NCI-H69 (cell line): Measurements from ENCODE around the gene ID3.
A peak's percentile ranks its signal among the peaks of the same experiment; 100 is the strongest.
"Not testable (repeated sequence)": the region's sequence is repeated elsewhere in the genome, so short reads cannot be mapped to it uniquely, and the experiment has no call there.

Experiments used
- DNase-seq: peaks from one replicate; lab custom pipeline; 2025; lab: John Stamatoyannopoulos, UW

ID3 gene

DNA sequence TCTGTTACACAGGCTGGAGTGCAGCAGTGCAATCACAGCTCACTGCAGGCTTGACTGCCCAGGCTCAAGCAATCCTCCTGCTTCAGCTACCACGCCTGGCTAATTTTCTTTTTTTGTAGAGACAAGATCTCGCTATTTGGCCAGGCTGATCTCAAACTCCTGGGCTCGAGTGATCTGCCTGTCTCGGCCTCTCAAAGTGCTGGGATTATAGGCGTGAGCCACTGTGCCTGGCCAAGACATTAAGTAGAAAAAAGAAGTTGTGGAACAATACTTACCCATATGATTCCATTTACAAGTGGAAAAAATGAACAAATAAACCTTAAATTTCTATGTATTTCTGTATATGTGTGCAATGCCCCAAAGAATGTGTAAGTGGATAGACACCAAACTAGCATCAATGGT lies 30.3 kb upstream of the ID3 start:
- DNase-seq = no peak

DNA sequence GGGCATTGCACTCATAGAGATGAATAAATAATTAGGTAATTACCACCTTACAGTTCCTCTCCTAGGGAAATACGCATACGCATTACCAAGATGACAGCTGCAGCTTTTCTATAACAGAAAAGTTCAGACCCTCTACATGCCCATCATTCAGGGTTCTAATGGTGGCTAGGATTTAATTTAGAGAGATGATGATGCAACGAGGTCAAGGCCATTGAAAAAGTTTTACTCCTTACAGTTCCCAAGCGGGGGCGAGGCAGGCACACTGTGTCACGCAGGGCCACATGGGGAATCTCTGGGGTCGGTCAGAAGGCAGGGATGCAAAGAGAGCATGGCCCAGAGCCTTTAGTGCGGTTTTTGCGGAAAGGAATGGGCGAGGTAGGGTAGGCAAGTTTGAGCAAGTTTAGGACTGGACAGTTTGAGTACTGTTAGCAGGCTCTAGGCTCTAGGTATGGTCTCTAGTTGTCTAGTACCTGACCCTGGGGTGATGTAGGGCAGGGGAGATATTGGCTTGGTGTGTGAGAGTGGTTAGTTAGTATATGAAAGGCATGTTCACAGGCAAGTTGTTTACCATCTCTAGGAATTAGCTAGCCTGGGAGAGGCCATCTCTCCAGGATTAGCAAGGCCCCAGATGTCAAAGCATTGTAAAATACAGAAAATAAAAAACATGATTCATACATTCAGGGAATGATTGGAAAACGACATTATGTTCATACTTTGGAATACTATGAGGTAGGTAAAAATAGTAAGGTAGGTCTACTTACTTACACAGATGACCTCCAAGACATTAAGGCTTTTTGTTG lies 29.6 kb upstream of the ID3 start:
- no peak for DNase-seq

DNA sequence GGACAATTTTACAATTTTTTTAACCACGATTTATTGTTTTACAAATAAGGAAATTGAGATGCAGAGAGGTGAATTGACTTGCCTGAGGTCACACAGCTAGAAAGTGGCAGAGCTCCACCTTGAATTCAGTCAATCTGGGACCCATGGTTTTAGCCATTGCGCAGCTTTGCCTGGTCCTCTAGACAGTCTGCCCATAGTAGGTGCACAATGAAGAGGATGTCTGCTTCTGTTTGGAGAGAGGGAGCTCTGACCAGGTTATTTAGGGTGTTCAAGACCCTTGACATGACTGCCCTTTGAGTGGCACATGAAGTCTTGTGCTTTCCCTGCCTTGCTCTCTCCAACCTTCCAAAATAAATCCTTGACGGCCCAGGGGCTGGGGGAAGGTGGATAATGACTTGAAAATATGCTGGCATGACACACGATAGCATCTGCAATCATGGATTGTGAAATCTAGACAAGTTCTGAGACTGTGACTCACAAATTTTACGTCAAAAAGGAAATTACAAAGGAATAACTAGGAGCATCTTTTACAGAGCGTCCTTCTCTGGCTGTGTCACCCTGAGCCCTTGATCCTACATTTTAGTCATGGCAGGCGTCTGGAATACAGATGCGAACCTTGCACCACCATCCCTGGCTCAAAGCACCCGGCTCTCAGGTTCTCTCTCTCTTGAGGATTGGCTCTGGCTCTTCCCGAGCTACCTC lies 26.2 kb upstream of the ID3 start:
- DNase-seq = no peak

DNA sequence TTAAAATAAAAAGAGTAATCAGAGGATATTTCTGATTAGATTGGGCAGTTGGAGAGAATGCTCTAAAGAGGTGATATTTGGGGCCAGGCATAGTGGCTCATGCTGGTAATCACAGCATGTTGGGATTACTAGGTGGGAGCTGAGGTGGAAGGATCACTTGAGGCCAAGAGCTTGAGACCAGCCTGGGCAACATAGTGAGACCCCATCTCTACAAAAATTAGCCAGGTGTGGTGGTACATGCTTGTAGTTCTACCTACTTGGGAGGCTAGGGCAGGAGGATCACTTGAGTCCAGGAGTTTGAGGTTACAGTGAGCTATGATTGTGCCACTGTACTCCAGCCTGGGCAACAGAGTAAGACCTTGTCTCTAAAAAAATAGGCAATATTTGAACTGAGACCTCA lies 24.4 kb upstream of the ID3 start:
- DNase-seq = not testable (repeated sequence)

DNA sequence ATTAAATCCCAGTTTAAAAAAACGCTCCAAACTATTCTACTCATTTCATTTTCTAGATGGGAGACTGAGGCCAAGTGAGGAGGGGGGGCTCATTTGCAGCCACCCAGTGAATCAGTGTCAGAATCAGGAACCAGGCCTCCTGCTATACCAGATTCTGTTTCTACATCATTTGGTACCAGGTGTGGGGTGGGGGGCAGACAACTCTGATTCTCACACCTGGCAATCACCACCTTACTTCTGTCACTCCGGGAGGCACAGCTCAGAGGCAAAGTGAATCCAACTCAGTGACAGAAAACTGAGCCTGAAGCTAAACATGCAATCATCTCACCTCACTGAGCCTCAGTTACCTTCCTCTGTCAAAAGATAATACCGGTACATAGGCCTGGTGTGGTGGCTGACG lies 23.5 kb upstream of the ID3 start:
- no peak for DNase-seq

DNA sequence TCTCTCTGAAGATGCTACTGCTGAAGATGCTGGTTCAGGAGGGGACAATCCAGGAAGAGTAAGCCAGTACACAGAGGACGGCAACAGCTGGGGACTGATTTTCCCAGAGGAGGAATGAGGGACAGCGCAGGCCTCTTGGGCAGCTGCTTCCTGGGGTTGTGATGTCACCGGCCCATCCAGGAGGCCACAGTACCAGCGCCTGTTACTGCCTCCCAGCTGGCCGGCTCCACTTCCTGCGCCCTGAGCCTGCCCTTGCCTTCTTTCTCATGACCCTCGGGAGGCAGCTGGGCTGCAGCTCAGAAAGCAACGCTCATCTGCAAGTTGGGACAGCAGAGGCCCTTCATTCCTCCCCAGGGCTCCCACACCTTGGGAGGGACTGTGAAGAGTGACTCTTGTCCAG lies 21.9 kb upstream of the ID3 start:
- no peak for DNase-seq

DNA sequence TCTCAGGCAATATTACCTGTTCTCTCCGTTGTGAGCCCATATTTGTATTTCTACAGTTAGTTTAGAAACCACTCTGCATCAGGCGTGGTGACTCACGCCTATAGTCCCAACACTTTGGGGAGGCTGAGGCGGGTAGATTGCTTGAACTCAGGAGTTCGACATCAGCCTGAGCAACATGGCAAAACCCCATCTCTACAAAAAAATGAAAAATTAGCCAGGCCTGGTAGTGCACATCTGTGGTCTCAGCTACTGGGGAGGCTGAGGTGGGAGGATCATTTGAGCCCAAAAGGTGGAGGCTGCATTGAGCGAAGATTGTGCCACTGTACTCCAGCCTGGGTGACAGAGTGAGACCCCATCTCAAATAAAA lies 19.7 kb upstream of the ID3 start:
- DNase-seq = no peak

DNA sequence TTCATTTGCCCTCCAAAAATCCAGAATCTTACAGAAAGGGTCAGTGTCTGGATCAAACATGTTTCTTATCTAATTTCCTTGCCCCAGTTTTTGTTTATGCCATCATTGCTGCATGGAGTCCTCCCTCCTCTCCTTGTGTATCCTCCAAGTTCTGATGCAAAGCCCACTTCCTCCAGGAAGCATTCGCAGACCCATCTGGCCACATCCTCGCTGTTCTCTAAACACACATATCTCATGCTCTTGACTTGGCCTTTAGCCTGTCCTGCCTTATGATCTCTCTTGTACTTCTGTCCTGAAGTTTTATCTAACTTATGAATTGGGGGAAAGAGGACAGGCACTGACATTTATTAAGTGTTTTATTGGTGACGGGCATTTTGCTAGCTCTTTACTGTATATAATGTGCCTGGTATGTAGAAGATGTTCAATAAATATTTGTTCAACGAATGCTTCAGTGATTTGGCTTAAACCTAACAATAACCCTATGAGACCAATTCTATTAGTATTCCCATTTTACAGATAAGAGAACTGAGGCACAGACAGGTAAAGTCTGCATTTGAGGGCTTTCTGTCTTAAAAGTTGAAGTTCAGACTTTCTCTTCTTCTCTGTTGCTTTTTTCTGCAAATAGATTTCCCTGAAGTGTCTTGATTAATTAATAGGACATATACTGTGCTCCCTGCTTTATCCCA lies 19.2 kb upstream of the ID3 start:
- no peak for DNase-seq

DNA sequence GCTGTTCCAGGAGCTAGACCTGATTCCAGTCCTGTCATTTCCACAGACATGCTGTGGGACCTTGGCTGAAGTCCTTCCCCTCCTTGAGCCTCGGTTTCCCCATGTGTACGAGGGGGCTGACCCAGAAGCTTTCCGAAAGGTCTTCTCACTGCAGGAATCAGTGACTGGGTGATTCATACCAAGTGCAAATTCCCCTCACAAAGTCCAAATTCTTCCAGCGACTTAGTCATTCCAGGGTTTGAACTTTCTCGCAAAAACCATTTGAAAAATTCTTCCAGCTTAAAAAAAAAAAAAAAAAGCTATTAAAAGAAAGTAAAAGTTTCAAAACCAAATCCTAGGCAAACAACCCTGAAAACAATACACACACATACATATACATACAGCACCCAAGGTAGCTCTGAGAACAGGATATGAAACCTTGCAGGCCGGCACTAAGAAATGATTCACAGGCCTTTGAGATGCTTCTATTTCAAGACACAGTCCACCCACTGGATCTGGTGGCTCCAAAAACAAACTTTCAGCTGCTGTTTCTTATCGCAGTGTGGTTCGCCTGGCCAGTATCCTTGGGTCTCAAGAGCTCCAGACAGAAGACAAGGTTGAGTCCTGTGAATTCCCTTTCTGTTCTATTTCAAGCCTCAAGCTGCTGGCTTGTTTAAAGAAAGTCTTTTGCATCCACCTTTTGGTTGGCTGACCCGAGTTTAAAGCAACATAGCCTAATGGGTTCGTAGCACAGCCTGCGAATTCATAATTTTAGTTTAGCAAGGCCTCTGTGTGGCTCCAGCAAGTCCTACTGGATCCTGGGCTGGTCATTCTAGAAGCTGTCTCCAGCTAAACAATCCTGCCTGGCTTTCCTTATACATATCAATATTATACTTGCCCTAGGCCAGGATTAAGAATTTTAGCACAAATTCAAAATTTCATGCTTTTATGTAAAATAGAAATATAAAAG lies 18.0 kb upstream of the ID3 start:
- DNase-seq = no peak

DNA sequence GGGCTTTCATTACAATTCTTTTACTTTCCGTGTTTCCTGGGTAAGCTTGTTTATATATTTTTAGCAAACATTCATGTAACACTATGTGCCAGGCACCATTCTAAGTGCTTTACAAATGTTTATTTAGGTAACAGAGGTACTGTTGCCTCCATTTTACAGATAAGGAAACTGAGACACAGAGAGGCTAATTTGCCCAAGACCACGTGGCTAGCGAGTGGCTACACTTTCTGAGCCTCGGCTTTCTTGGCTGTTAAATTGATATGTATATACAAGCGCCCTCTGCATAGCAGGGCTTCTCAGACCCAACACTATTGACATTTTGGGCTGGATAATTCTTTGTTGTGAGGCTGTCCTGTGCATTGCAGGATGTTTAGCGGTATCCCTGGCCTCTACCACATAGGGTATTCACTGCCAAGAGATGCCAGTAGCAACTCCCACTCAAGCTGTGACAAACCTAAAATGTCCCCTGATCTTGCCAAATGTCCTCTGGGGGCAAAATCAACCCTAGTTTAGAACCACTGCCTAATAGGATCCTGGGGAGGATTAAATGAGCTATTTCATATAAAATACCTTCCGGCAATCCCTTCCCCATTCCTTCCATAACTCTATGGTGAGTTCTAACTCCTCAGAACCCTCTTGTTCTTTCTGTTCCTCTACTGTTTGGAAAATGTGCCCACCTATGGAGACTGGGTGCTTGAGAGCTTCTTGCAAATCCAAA lies 17.2 kb upstream of the ID3 start:
- no peak for DNase-seq

DNA sequence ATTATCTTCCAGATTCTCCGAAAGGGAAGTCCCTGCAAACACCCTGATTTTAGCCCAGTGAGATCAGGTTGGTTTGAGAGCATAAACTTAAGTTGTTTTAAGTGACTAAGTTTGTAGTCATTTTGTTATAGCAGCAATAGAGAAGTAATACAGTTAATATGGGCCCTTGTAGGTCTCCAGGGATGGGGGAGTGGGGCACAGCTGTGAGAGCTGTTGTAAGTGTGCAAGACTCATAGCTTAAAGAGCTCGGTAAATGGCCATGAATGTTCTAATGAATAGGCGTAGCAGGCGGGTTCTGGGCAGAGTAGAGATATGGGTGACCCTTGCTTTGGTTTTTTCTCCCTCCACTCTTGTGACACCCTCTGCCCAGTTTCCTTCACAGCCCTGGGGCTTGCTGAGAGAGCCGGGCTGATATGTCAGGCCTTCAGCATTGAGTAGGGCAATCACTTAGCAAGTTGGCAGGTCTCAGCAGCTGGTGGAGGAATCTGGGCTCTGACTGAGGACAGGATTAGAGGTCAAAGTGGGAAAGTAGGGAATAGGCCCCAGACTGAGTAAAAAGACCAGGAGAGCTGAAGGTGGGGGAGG lies 16.0 kb upstream of the ID3 start:
- DNase-seq = no peak

DNA sequence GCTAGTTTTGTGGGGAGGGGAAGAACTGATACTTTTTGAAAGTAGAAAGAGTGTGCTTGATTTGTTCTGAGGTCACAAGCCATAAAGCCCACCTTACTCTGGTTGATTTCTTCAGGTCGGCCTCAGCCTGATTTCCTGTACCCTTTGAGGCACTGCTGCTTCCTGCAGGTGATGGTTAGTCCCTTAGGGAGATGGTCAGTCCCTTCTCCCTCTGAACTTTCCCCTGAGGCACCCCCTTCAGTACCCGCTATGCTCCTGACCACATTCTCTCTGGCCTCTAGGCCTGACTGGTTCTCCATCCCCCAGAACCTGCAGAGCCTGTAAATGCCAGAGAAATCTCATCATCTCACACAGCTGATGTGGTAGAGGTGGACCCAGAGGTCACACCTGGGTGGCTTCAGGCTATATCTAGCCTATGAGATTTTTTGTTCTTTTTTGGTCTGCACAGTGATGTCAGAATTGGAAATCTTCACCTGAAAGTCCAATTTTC lies 15.0 kb upstream of the ID3 start:
- no peak for DNase-seq

DNA sequence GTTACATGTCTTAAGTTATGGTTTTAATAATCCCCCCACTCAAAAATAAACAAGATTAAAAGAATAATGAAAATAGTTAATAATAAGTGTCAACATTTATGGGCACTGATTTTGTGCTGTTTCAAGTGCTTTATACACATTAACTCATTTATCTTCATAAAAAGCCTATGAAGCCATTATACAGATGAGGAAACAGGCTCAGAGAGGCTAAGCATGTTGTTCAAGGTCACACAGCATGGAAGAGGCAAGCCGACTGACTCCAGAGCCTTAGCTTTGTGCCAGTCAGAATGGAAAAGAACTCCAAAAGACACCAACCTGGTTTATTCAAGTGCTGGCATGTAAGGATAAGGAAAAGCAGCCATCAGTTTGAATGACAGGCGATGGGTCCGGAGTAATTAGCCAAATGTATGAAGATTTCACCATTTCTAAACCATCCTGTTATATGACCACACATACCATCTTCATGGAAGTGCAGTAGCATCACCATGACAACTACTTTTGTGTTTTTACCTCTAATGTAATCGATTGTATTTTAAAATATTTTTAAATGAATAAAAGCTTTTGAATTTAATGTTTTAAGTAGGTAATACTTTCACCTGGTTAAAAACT lies 14.4 kb upstream of the ID3 start:
- DNase-seq = no peak

DNA sequence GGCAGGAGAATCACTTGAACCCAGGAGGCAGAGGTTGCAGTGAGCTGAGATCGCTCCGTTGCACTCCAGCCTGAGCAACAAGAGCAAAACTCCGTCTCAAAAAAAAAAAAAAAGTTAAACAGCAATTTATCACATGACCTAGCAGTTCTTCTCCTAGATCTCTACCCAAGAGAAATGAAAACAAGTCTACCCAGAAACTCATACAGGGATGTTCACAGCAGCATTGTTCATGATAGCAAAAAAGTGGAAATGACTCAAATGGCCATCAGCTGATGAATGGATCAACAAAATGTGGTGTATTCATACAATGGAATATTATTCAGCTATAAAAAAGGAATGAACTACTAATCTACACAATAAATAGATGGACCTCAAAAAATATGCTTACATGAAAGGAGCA lies 12.2 kb upstream of the ID3 start:
- DNase-seq = no peak

DNA sequence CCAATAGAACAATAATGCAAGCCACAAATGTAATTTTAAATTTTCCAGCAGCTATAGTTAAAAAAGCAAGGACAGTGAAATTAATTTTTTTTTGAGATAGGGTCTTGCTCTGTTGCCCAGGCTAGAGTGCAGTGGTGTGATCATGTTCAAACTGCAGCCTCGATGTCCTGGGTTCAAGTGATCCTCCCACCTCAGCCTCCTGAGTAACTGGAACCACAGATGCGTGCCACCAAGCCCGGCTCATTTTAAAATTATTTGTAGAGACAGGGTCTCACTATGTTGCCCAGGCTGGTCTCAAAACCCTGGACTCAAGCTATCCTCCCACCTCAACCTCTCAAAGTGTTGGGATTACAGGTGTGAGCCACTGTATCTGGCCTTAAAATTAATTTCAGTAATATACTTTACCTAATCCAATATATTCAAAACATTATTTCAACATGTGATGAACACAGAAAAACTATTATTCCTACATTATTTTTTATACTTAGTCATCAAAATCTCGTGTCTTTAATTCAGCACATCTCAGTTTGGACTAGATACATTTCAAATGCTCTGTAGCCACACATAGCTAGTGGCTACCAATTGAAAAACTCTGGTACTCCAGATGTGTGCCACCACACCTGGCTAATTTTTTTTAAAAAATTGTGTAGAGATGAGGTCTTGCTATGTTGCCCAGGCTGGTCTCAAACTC lies 10.8 kb upstream of the ID3 start:
- no peak for DNase-seq

DNA sequence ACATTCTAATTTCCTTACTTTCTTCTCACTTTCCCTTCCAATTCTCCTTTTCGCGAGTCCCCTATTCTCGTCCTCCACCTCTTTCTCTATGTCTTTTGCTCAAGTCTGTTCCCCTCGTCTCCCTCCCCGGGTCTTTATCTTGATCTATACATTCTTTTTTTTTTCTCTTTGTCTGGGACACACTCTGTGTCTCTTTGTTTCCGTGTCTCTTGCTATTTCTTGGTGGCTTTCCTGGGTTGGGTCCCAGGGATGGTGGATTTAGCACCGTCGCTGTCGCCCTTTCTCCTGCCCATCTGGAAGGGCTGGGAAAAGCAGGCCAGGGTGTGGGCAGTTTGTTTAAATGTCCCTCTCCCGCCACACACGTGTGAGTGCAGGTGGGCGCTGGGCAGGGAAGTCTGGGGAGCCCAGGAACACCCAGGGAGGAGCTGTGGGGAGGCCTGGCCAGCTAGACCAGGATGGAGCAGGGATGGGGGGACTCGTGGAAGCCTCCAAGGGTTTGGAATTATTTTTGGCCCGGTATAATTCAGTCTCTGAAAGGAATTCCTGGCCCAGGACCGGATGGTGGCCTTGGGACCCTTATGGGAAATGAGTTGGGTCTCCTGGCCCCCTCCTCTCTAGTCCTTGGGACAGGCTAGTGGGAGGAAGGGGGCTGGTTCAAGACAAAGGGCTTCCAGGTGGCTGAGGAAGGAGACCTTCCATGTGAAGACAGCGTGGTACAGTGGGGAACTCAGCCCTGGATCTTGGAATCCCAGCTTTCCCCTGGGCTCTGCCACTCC lies 9.5 kb upstream of the ID3 start:
- DNase-seq = peak; percentile 56

DNA sequence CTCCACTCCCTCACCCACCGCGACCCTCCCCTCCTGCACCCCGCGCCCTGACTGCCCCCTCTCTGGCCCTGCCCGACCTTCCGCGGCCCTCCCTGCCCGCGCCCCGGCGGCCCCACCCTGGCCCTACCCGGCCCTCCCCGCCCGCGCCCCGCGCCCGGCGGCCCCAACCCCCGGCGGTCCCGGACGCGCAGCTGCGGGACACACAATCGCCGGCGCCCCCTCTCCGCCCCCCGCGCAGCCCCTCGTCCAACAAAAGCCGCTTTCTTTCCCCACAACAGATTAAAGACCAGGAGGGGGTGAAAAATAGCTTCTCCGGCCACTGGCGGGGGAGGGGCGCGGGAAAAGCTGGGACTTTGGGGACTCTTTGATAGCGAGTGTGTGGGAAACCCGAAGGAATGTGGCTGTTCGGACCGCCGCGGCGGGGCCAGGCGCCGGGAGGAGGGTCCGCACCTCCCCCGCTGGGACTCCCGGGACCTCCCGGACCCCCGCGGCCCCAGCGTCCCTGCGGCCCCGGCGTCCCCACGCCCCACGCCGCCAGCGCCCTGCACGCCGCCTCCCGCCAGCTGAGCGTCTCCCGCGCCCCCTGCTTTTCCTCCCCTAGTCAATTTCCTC lies 8.8 kb upstream of the ID3 start:
- DNase-seq = peak; percentile 54

DNA sequence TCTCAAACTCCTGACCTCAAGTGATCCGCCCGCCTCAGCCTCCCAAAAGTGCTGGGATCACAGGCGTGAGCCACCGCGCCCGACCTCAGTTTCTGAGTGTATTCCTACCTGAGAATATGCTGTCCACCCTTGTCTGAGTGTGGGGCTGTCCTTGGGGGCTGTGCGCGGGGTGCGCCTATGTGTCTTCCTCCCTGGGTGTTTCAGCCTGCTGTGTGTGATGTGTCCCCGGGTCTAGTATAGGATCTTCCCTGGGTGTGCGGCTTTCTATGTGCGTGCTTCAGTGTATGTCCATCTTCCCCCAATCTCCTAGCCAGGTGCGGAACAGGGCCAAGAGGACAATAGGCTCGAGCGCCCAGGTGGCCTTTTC lies 8.3 kb upstream of the ID3 start:
- no peak for DNase-seq

DNA sequence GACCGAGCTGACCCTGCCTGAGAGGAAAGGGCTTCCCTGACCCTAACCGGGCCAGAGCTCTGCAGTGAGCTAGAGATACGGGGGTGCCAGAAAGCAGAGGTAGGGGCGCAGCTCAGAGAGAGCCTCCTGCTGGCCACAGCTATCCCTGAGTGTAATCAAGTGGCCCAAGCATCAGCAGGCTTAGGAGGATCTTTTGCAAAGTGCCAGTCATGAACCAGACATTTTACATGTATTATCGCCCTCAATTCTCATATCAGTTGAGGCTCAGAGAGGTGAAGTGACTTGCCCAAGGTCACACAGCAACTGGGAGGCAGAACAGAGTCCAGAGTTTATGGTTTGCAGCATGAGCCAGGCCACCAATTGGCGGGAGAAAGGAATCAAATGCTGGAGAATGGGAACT lies 7.0 kb upstream of the ID3 start:
- no peak for DNase-seq
